SU-DHL-6 (cell line): ENCODE data around the gene NMRK2.
"Not testable (repeated sequence)": the region's sequence is repeated elsewhere in the genome, so short reads cannot be mapped to it uniquely, and the experiment has no call there.

Experiments
- H2AFZ ChIP-seq: fragments of 200-600 bp; sonication (generic); 2 replicates; pipeline ENCODE4 v1.6.1; 2014; ENCODE audit warnings: low read depth, mild to moderate bottlenecking, moderate library complexity, mixed read lengths, antibody characterized with exemption, low read length; ENCODE audit not compliant: severe bottlenecking
- H3F3A ChIP-seq: fragments of 200-600 bp; shearing (Covaris generic); 2 replicates; pipeline ENCODE4 v1.6.0; 2016; ENCODE audit warnings: antibody characterized with exemption, mild to moderate bottlenecking; ENCODE audit not compliant: insufficient read depth
- H3K27ac ChIP-seq: fragments of 200-600 bp; sonication (generic); 2 replicates; pipeline ENCODE4 v1.5.1; 2016; ENCODE audit warnings: low read depth, mild to moderate bottlenecking, low read length, moderate library complexity, mixed read lengths
- H3K27me3 ChIP-seq: fragments of 200-600 bp; sonication (generic), shearing (Covaris generic); 2 replicates; pipeline ENCODE4 v1.6.0; 2014; ENCODE audit warnings: mild to moderate bottlenecking, low read length
- H3K36me3 ChIP-seq: fragments of 200-600 bp; sonication (generic); 2 replicates; pipeline ENCODE4 v1.6.1; 2014; ENCODE audit warnings: mild to moderate bottlenecking, low read length, mixed read lengths
- H3K4me2 ChIP-seq: fragments of 300-600, 200-600 bp; shearing (Covaris generic), sonication (generic); 2 replicates; pipeline ENCODE4 v1.6.0; 2014; ENCODE audit warnings: low read length, low read depth, mild to moderate bottlenecking; ENCODE audit not compliant: poor library complexity, severe bottlenecking
- H3K4me3 ChIP-seq: fragments of 200-600 bp; sonication (generic); 2 replicates; pipeline ENCODE4 v1.5.1; 2014; ENCODE audit warnings: antibody characterized with exemption, low read length, mild to moderate bottlenecking, mixed read lengths; ENCODE audit not compliant: insufficient read depth, poor library complexity, severe bottlenecking
- H3K79me2 ChIP-seq: fragments of 200-600 bp; sonication (generic); 2 replicates; pipeline ENCODE4 v1.6.1; 2014; ENCODE audit warnings: mild to moderate bottlenecking, low read length, moderate library complexity; ENCODE audit not compliant: insufficient read depth
- H3K9ac ChIP-seq: fragments of 200-600 bp; sonication (generic); 2 replicates; pipeline ENCODE4 v1.7.0; 2014; ENCODE audit warnings: mild to moderate bottlenecking, low read length
- H3K9me2 ChIP-seq: fragments of 200-600 bp; sonication (generic); replicated peaks from 2 replicates; pipeline ENCODE4 v1.6.1; 2014; ENCODE audit warnings: low read length; ENCODE audit not compliant: insufficient read depth
- H3K9me3 ChIP-seq: fragments of 200-600 bp; sonication (generic); 2 replicates; pipeline ENCODE4 v1.6.1; 2014; ENCODE audit warnings: low read length, mixed read lengths; ENCODE audit not compliant: insufficient read depth
- H4K20me1 ChIP-seq: fragments of 200-600 bp; sonication (generic); 2 replicates; pipeline ENCODE4 v1.6.1; 2014; ENCODE audit warnings: low read depth, mild to moderate bottlenecking, antibody characterized with exemption, low read length, moderate library complexity, mixed read lengths
- EZH2phosphoT487 ChIP-seq: fragments of 200-600 bp; sonication (generic), shearing (Covaris generic); conservative IDR thresholded peaks from 2 replicates; pipeline ENCODE4 v1.6.1; 2018; ENCODE audit warnings: mild to moderate bottlenecking, antibody characterized with exemption, low read length, moderate library complexity, mixed read lengths
- TF ChIP-seq, protein P1 (sequence below): fragments of 200-600 bp; sonication (generic); IDR thresholded peaks from one replicate; pipeline ENCODE4 v1.5.1; 2017; ENCODE audit warnings: antibody characterized with exemption, mild to moderate bottlenecking, low read length, moderate library complexity; ENCODE audit not compliant: insufficient read depth, poor library complexity, severe bottlenecking

NMRK2 gene

DNA sequence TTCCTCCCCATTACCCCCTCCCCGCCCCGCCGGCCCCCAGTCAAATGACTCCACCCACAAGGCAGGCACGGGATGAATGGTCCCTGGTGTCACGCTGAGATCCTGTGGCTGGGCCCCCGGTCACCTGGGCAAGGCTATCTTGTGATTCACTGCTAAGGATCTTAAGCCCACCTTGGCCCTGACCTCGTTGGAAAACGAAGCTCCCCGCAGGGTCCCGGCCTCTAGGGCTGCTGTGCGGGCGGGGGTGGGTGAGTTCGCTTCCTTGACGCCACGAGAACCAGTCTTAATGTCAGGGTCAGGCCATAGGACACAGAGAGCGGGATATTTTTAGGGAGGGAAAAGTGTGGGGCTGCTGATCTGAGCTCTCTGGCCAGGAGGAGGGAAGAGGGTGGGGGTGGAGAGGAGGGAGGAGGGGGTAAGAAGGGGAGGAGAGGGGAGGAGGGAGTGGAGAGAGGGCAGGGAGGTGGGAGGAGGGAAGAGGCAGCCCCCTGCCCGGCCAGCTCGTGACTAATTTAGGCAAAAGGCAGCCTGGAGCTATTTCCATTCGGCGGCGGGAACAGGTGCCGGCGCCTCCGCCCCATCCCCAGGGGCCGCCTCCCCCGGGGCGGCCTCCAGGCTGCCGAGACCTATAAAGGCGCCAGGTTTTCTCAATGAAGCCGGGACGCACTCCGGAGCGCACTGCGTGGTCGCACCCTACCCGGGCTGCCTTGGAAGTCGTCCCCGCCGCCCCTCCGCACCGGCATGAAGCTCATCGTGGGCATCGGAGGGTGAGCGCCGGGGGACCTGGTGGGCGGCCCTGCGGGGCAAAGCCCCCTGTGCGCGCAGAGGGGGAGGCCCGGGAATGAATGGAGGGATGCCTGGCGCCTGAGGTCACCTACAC, at the start of gene NMRK2:
Gene NMRK2 (plus strand): TSS at position 139 of the 880 bp plus-strand sequence. CDS start 603 bp downstream, at position 742.
- Histone ChIP-seq H3K9ac (no peak within 1 kb of the TSS), H3K4me2 (no peak within 1 kb of the TSS), H3K4me3 (no peak within 1 kb of the TSS), H3K27me3 (no peaks in the 10 kb centered on the region), H3K79me2 (no peaks in the 10 kb centered on the region), H3K27ac (no peak within 1 kb of the TSS), H3K9me3 (no peaks in the 10 kb centered on the region), H3K9me2 (no peaks in the 10 kb centered on the region), H2AFZ (no peak within 1 kb of the TSS), H3F3A (no peaks in the 10 kb centered on the region), H3K36me3 (no peaks in the 10 kb centered on the region), H4K20me1 (no peaks in the 10 kb centered on the region)
- TF ChIP-seq, protein P1, sequence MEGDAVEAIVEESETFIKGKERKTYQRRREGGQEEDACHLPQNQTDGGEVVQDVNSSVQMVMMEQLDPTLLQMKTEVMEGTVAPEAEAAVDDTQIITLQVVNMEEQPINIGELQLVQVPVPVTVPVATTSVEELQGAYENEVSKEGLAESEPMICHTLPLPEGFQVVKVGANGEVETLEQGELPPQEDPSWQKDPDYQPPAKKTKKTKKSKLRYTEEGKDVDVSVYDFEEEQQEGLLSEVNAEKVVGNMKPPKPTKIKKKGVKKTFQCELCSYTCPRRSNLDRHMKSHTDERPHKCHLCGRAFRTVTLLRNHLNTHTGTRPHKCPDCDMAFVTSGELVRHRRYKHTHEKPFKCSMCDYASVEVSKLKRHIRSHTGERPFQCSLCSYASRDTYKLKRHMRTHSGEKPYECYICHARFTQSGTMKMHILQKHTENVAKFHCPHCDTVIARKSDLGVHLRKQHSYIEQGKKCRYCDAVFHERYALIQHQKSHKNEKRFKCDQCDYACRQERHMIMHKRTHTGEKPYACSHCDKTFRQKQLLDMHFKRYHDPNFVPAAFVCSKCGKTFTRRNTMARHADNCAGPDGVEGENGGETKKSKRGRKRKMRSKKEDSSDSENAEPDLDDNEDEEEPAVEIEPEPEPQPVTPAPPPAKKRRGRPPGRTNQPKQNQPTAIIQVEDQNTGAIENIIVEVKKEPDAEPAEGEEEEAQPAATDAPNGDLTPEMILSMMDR, result no peak
- no peak for TF ChIP-seq EZH2phosphoT487

- TF ChIP-seq, protein P1, result no peak
- TF ChIP-seq EZH2phosphoT487, result no peak
- no peak overlapping the region for H2AFZ ChIP-seq
- H3K9ac ChIP-seq, result no peak overlapping the region
- H3K4me3 ChIP-seq, result no peak overlapping the region
- H4K20me1 ChIP-seq, result no peaks in the 10 kb centered on the region
- H3K79me2 ChIP-seq, result no peaks in the 10 kb centered on the region
- H3F3A ChIP-seq, result no peaks in the 10 kb centered on the region
- no peak overlapping the region for H3K4me2 ChIP-seq
- no peaks in the 10 kb centered on the region for H3K27me3 ChIP-seq
- no peaks in the 10 kb centered on the region for H3K9me2 ChIP-seq
- H3K36me3 ChIP-seq, result no peaks in the 10 kb centered on the region
- no peak overlapping the region for H3K27ac ChIP-seq
- H3K9me3 ChIP-seq, result no peaks in the 10 kb centered on the region
These were observed 42.3 kb upstream of the NMRK2 start for GRCh38 chr19:3890591-3890990.

- Histone ChIP-seq H3K36me3 (no peaks in the 10 kb centered on the region), H3F3A (no peaks in the 10 kb centered on the region), H3K9me2 (no peaks in the 10 kb centered on the region), H3K4me3 (no peak overlapping the region), H3K79me2 (no peaks in the 10 kb centered on the region), H3K9me3 (no peaks in the 10 kb centered on the region), H4K20me1 (no peaks in the 10 kb centered on the region), H3K27me3 (no peaks in the 10 kb centered on the region), H3K27ac (no peak overlapping the region), H2AFZ (no peak overlapping the region), H3K9ac (no peak overlapping the region), H3K4me2 (no peak overlapping the region)
- no peak for TF ChIP-seq EZH2phosphoT487
- TF ChIP-seq, protein P1, result no peak
These were observed 39.2 kb upstream of the NMRK2 start for GRCh38 chr19:3893509-3894179.

GRCh38 chr19:3894959-3895358, 37.9 kb upstream of the NMRK2 start:
- not testable (repeated sequence) for H3F3A ChIP-seq, H2AFZ ChIP-seq, H3K9me3 ChIP-seq, H3K9ac ChIP-seq, H4K20me1 ChIP-seq, H3K4me3 ChIP-seq, H3K79me2 ChIP-seq, H3K27me3 ChIP-seq, H3K27ac ChIP-seq, H3K9me2 ChIP-seq, H3K4me2 ChIP-seq, H3K36me3 ChIP-seq
